ENCODE data around the gene KCNN3.

KCNN3 gene

GRCh38 chr1:154755858-154756730 is 114.0 kb downstream of the KCNN3 start:
- TF ChIP-seq, protein P1, sequence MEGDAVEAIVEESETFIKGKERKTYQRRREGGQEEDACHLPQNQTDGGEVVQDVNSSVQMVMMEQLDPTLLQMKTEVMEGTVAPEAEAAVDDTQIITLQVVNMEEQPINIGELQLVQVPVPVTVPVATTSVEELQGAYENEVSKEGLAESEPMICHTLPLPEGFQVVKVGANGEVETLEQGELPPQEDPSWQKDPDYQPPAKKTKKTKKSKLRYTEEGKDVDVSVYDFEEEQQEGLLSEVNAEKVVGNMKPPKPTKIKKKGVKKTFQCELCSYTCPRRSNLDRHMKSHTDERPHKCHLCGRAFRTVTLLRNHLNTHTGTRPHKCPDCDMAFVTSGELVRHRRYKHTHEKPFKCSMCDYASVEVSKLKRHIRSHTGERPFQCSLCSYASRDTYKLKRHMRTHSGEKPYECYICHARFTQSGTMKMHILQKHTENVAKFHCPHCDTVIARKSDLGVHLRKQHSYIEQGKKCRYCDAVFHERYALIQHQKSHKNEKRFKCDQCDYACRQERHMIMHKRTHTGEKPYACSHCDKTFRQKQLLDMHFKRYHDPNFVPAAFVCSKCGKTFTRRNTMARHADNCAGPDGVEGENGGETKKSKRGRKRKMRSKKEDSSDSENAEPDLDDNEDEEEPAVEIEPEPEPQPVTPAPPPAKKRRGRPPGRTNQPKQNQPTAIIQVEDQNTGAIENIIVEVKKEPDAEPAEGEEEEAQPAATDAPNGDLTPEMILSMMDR (conservative IDR thresholded peaks at IDR 0.05) = no peak
- no peak overlapping the region for H3K27ac ChIP-seq

DNA sequence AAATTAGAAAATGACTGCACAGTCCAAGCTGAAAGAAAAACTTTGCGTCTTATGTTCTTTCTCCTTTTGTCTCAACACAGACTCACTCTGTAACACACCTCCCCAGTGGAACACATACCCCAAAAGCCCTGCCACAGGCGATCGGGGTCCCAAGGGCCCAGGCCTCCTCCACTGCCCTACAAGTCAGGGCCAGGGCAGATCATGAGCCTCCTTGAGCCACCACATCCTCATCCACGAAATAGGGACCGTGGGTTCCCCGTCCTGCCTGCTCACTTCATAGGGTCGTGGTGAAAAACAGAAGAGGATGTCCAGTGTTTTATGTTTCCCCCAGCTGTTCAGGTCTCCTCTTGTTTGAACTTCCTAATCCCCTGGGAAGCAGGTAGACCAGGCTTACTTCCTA is 116.7 kb downstream of the KCNN3 start:
- no peak overlapping the region for H3K27ac ChIP-seq
- TF ChIP-seq, protein P1 (conservative IDR thresholded peaks at IDR 0.05) = no peak

GRCh38 chr1:154752273-154753030 is 117.6 kb downstream of the KCNN3 start:
- TF ChIP-seq, protein P1 (conservative IDR thresholded peaks at IDR 0.05) = peak; percentile 31; the same call in 1 of the 2 replicates
- H3K27ac ChIP-seq = no peak overlapping the region

DNA sequence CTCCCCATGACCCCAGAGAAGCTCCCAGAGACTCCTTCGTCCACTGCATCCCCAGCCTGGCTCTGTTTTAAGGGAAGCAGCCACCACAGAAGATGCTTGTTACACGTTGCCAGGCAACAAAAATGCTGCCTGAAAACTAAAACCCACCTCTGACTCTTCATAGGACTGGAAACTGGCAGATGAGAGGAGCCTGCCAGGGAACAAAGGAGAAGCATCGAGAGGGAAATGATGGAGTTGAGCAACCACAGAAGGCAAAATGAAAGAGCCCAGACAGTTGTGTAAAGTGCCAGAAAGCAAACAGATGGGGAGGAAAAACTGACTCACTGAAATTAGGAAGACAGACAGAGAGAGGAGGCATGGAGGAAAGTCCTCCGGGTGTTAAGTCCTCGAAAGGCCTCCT is 118.4 kb downstream of the KCNN3 start:
- no peak overlapping the region for H3K27ac ChIP-seq

GRCh38 chr1:154750681-154751665 is 119.1 kb downstream of the KCNN3 start:
- TF ChIP-seq, protein P1 (conservative IDR thresholded peaks at IDR 0.05) = no peak
- H3K27ac ChIP-seq = no peak overlapping the region

More for the DNA sequence above, 118.4 kb downstream of the KCNN3 start:
- TF ChIP-seq, protein P1 (conservative IDR thresholded peaks at IDR 0.05) = no peak

- TF ChIP-seq, protein P1 (conservative IDR thresholded peaks at IDR 0.05) = peak; percentile 70
- H3K27ac ChIP-seq = no peak overlapping the region
Observed at GRCh38 chr1:154749078-154749760, 120.9 kb downstream of the KCNN3 start.

Data from VCaP (cell line).